ENCODE data around the gene ULBP1. TPM values are rescaled to one million over a fixed set of nuclear protein-coding genes. Genes with fewer than 3 reads are reported as not detected.

ULBP1 gene
- polyA plus RNA-seq, 3 donors, result 0.06 to 0.79 (median 0.09) TPM

DNA sequence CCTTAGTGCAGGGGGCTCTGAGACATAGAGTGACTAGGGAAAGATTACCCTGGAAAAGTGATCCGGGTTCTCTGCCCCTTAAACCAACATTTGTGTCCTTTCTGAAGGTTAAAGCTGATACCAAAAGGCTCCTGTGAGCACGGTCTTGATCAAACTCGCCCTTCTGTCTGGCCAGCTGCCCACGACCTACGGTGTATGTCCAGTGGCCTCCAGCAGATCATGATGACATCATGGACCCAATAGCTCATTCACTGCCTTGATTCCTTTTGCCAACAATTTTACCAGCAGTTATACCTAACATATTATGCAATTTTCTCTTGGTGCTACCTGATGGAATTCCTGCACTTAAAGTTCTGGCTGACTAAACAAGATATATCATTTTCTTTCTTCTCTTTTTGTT lies 15.1 kb upstream of the ULBP1 start:
- Histone ChIP-seq H3K36me3 (replicated peaks in 1 of 2; ENCODE audit: control insufficient read depth in 1 of 2, insufficient read depth in 2 of 2, low read length in 2 of 2) (no peaks in the 10 kb centered on the region), H3K9me3 (replicated peaks in 1 of 2; ENCODE audit: control insufficient read depth in 1 of 2, insufficient read depth in 1 of 2, low read length in 2 of 2) (no peaks in the 10 kb centered on the region), H3K27me3 (ENCODE audit: control insufficient read depth in 2 of 2, insufficient read depth in 2 of 2, low read length in 2 of 2) (peaks cover 45 to 64% of the 10 kb centered on the region in 2 donors), H4K20me1 (ENCODE audit: insufficient read depth, low read length) (no peaks in the 10 kb centered on the region), H3K4me1 (ENCODE audit: control insufficient read depth in 1 of 2, insufficient read depth in 2 of 2, low read length in 2 of 2) (no peaks in the 10 kb centered on the region), H3K27ac (ENCODE audit: low read depth in 1 of 2, low read length in 2 of 2) (no peak overlapping the region), H3K4me3 (replicated peaks in 1 of 3; ENCODE audit: low read depth in 2 of 3, low read length in 3 of 3) (no peak overlapping the region), H3K79me2 (ENCODE audit: insufficient read depth, low read length) (no peaks in the 10 kb centered on the region), H3K4me2 (replicated peaks; ENCODE audit: extremely low read depth, low read length, poor library complexity, severe bottlenecking) (no peak overlapping the region), H3K9ac (ENCODE audit: insufficient read depth, low read length, poor library complexity, severe bottlenecking) (no peak overlapping the region), H2AFZ (ENCODE audit: insufficient read depth, low read depth, low read length, poor library complexity, severe bottlenecking) (no peak overlapping the region)
- no peak overlapping the region for H3K27ac Mint-ChIP-seq
- H3K4me3 Mint-ChIP-seq, result peak overlapping the region in 1 of 2 donors; percentile 7
- H3K9me3 Mint-ChIP-seq, result peaks cover 0 to 6% (median 0%) of the 10 kb centered on the region in 7 donors
- H3K27me3 Mint-ChIP-seq (ENCODE audit: low read depth in 3 of 3), result peaks cover 59 to 75% (median 71%) of the 10 kb centered on the region in 3 donors
- TF ChIP-seq, protein P1, sequence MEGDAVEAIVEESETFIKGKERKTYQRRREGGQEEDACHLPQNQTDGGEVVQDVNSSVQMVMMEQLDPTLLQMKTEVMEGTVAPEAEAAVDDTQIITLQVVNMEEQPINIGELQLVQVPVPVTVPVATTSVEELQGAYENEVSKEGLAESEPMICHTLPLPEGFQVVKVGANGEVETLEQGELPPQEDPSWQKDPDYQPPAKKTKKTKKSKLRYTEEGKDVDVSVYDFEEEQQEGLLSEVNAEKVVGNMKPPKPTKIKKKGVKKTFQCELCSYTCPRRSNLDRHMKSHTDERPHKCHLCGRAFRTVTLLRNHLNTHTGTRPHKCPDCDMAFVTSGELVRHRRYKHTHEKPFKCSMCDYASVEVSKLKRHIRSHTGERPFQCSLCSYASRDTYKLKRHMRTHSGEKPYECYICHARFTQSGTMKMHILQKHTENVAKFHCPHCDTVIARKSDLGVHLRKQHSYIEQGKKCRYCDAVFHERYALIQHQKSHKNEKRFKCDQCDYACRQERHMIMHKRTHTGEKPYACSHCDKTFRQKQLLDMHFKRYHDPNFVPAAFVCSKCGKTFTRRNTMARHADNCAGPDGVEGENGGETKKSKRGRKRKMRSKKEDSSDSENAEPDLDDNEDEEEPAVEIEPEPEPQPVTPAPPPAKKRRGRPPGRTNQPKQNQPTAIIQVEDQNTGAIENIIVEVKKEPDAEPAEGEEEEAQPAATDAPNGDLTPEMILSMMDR (IDR thresholded peaks at IDR 0.05), result no peak
- intact Hi-C loops (cut with micrococcal nuclease), result no loop called here
- DNase-seq, result no peak
- no peaks in the 10 kb centered on the region for H3K36me3 Mint-ChIP-seq
- peaks cover 2% of the 10 kb centered on the region for H3K4me1 Mint-ChIP-seq
- 89% methylated on average over 5 of the region's 5 CpGs for WGBS (ENCODE audit: insufficient coverage)

DNA sequence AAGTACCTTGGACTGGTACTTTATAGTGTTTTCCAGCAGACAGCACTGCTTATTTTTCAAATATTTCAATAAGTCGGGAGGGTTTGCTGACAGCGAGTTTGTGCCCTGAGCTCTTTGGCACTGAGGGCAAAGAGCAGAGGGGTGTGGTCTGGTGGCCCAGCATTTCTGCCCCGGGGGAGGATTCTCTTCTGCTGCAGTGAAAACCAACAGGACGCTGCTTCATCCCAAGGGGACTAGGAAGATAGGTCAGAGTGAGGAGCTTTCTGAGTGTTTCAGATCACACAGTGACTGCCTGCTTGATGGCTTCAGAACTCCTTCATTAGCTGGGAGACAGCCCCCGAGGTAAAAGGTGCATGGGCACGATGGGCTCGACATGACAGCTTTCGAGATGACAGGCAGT lies 13.3 kb upstream of the ULBP1 start:
- Histone ChIP-seq H3K79me2 (ENCODE audit: insufficient read depth, low read length) (no peaks in the 10 kb centered on the region), H3K27ac (ENCODE audit: low read depth in 1 of 2, low read length in 2 of 2) (no peak overlapping the region), H3K4me1 (ENCODE audit: control insufficient read depth in 1 of 2, insufficient read depth in 2 of 2, low read length in 2 of 2) (no peaks in the 10 kb centered on the region), H4K20me1 (ENCODE audit: insufficient read depth, low read length) (no peaks in the 10 kb centered on the region), H3K9me3 (replicated peaks in 1 of 2; ENCODE audit: control insufficient read depth in 1 of 2, insufficient read depth in 1 of 2, low read length in 2 of 2) (no peaks in the 10 kb centered on the region), H3K36me3 (replicated peaks in 1 of 2; ENCODE audit: control insufficient read depth in 1 of 2, insufficient read depth in 2 of 2, low read length in 2 of 2) (no peaks in the 10 kb centered on the region), H3K27me3 (ENCODE audit: control insufficient read depth in 2 of 2, insufficient read depth in 2 of 2, low read length in 2 of 2) (peaks cover 48 to 75% of the 10 kb centered on the region in 2 donors), H3K9ac (ENCODE audit: insufficient read depth, low read length, poor library complexity, severe bottlenecking) (no peak overlapping the region), H3K4me2 (replicated peaks; ENCODE audit: extremely low read depth, low read length, poor library complexity, severe bottlenecking) (no peak overlapping the region), H3K4me3 (replicated peaks in 1 of 3; ENCODE audit: low read depth in 2 of 3, low read length in 3 of 3) (no peak overlapping the region), H2AFZ (ENCODE audit: insufficient read depth, low read depth, low read length, poor library complexity, severe bottlenecking) (no peak overlapping the region)
- DNase-seq, result no peak
- Mint-ChIP-seq H3K27ac (no peak overlapping the region), H3K4me3 (peak overlapping the region in 1 of 2 donors; percentile 46), H3K9me3 (peaks cover 0 to 13% (median 3%) of the 10 kb centered on the region in 7 donors), H3K27me3 (ENCODE audit: low read depth in 3 of 3) (peaks cover 65 to 87% (median 86%) of the 10 kb centered on the region in 3 donors), H3K36me3 (peaks cover 0 to 2% of the 10 kb centered on the region in 2 donors), H3K4me1 (peaks cover 9% of the 10 kb centered on the region)
- TF ChIP-seq, protein P1 (IDR thresholded peaks at IDR 0.05), result no peak
- intact Hi-C loops (cut with micrococcal nuclease), result no loop called here
- 49% methylated on average over 6 of the region's 8 CpGs for WGBS (ENCODE audit: insufficient coverage)
